ENCODE results near the gene ENDOD1. TPM values are rescaled to one million over a fixed set of nuclear protein-coding genes. Genes with fewer than 3 reads are reported as not detected.
A peak's percentile ranks its signal among the peaks of the same experiment; 100 is the strongest.

ENDOD1 gene
- total RNA-seq, 6 experiments from 2014 or later, result 23.1 to 27.3 (median 25.3) TPM

- 0 out of 2 replicates have a peak overlapping the region, but pooled peaks have one; percentile 20 for H3K4me3 Mint-ChIP-seq
- peak overlapping the region; percentile 13; the same call in 1 of the 2 replicates for H3K27ac Mint-ChIP-seq
- no peaks in the 10 kb centered on the region; the same call in 1 of the 2 replicates for H3K27me3 Mint-ChIP-seq (ENCODE audit: insufficient read depth)
- H3K9me3 Mint-ChIP-seq, result no peaks in the 10 kb centered on the region
- no peak for TF ChIP-seq CTCF (IDR thresholded peaks at IDR 0.05)
- no peaks in the 10 kb centered on the region; the same call in 1 of the 2 replicates for H3K36me3 Mint-ChIP-seq (ENCODE audit: low read depth)
- peak; percentile 26 for DNase-seq
- H3K4me1 Mint-ChIP-seq (ENCODE audit: low read depth), result peaks cover 70% of the 10 kb centered on the region
Measured at GRCh38 chr11:95143106-95143681, 53.5 kb downstream of the ENDOD1 start.

GRCh38 chr11:95144313-95145235 is 54.9 kb downstream of the ENDOD1 start:
- Mint-ChIP-seq H3K4me1 (ENCODE audit: low read depth) (peaks cover 67% of the 10 kb centered on the region), H3K4me3 (peak overlapping the region; percentile 2), H3K36me3 (ENCODE audit: low read depth) (no peaks in the 10 kb centered on the region; the same call in 1 of the 2 replicates), H3K27me3 (ENCODE audit: insufficient read depth) (no peaks in the 10 kb centered on the region; the same call in 1 of the 2 replicates), H3K27ac (peak overlapping the region; percentile 50), H3K9me3 (no peaks in the 10 kb centered on the region)
- TF ChIP-seq CTCF (IDR thresholded peaks at IDR 0.05), result no peak
- DNase-seq, result no peak

- Mint-ChIP-seq H3K4me1 (ENCODE audit: low read depth) (peaks cover 67% of the 10 kb centered on the region), H3K27me3 (ENCODE audit: insufficient read depth) (no peaks in the 10 kb centered on the region; the same call in 1 of the 2 replicates), H3K9me3 (no peaks in the 10 kb centered on the region), H3K36me3 (ENCODE audit: low read depth) (no peaks in the 10 kb centered on the region; the same call in 1 of the 2 replicates), H3K4me3 (no peak overlapping the region), H3K27ac (no peak overlapping the region)
- no peak for DNase-seq
- no peak for TF ChIP-seq CTCF (IDR thresholded peaks at IDR 0.05)
Measured at GRCh38 chr11:95145430-95146060, 55.9 kb downstream of the ENDOD1 start.

GRCh38 chr11:95147364-95147905 is 57.8 kb downstream of the ENDOD1 start:
- H3K4me3 Mint-ChIP-seq, result peak overlapping the region; percentile 44
- TF ChIP-seq CTCF (IDR thresholded peaks at IDR 0.05), result no peak
- peak overlapping the region; percentile 64 for H3K27ac Mint-ChIP-seq
- H3K27me3 Mint-ChIP-seq (ENCODE audit: insufficient read depth), result no peaks in the 10 kb centered on the region; the same call in 1 of the 2 replicates
- peak; percentile 85 for DNase-seq
- peaks cover 73% of the 10 kb centered on the region for H3K4me1 Mint-ChIP-seq (ENCODE audit: low read depth)
- H3K36me3 Mint-ChIP-seq (ENCODE audit: low read depth), result no peaks in the 10 kb centered on the region; the same call in 1 of the 2 replicates
- H3K9me3 Mint-ChIP-seq, result no peaks in the 10 kb centered on the region

GRCh38 chr11:95148406-95148805 is 58.8 kb downstream of the ENDOD1 start:
- Mint-ChIP-seq H3K4me1 (ENCODE audit: low read depth) (peaks cover 63% of the 10 kb centered on the region), H3K27me3 (ENCODE audit: insufficient read depth) (no peaks in the 10 kb centered on the region; the same call in 1 of the 2 replicates), H3K9me3 (no peaks in the 10 kb centered on the region), H3K27ac (peak overlapping the region; percentile 20; the same call in 1 of the 2 replicates), H3K4me3 (no peak overlapping the region), H3K36me3 (ENCODE audit: low read depth) (no peaks in the 10 kb centered on the region; the same call in 1 of the 2 replicates)
- DNase-seq, result no peak
- no peak for TF ChIP-seq CTCF (IDR thresholded peaks at IDR 0.05)

Measured in HFFc6 (cell line).